ENCODE measurements around the gene CFI. TPM values are rescaled to one million over a fixed set of nuclear protein-coding genes. Genes with fewer than 3 reads are reported as not detected.

CFI gene
- polyA plus RNA-seq, 2 donors, result 5.7 to 7.9 TPM

GRCh38 chr4:109722357-109722756 lies 79.4 kb downstream of the CFI start:
- no peaks in the 10 kb centered on the region for H3K36me3 ChIP-seq (ENCODE audit: control insufficient read depth in 2 of 2, insufficient read depth in 2 of 2, low read length in 1 of 2)
- H3K4me3 ChIP-seq (ENCODE audit: low read depth in 1 of 2, low read length in 2 of 2), result no peak overlapping the region
- H3K27ac ChIP-seq (ENCODE audit: low read depth in 2 of 2, low read length in 1 of 2), result no peak overlapping the region
- H3K27me3 ChIP-seq (ENCODE audit: control insufficient read depth in 1 of 2, insufficient read depth in 2 of 2, low read length in 2 of 2), result no peaks in the 10 kb centered on the region
- no peaks in the 10 kb centered on the region for H3K9me3 ChIP-seq (ENCODE audit: control insufficient read depth in 2 of 2, insufficient read depth in 1 of 2, low read depth in 1 of 2, low read length in 1 of 2)
- no peaks in the 10 kb centered on the region for H3K4me1 ChIP-seq (ENCODE audit: control insufficient read depth in 2 of 2, insufficient read depth in 2 of 2, low read length in 1 of 2)

GRCh38 chr4:109721033-109721432 lies 80.8 kb downstream of the CFI start:
- Histone ChIP-seq H3K27me3 (ENCODE audit: control insufficient read depth in 1 of 2, insufficient read depth in 2 of 2, low read length in 2 of 2) (no peaks in the 10 kb centered on the region), H3K36me3 (ENCODE audit: control insufficient read depth in 2 of 2, insufficient read depth in 2 of 2, low read length in 1 of 2) (no peaks in the 10 kb centered on the region), H3K27ac (ENCODE audit: low read depth in 2 of 2, low read length in 1 of 2) (no peak overlapping the region), H3K4me3 (ENCODE audit: low read depth in 1 of 2, low read length in 2 of 2) (no peak overlapping the region), H3K9me3 (ENCODE audit: control insufficient read depth in 2 of 2, insufficient read depth in 1 of 2, low read depth in 1 of 2, low read length in 1 of 2) (no peaks in the 10 kb centered on the region), H3K4me1 (ENCODE audit: control insufficient read depth in 2 of 2, insufficient read depth in 2 of 2, low read length in 1 of 2) (no peaks in the 10 kb centered on the region)
- WGBS, 2 donors, result 93 to 95% methylated on average over 7 of the region's 7 CpGs

- H3K9me3 ChIP-seq (ENCODE audit: control insufficient read depth in 2 of 2, insufficient read depth in 1 of 2, low read depth in 1 of 2, low read length in 1 of 2), result no peaks in the 10 kb centered on the region
- no peak overlapping the region for H3K4me3 ChIP-seq (ENCODE audit: low read depth in 1 of 2, low read length in 2 of 2)
- H3K27ac ChIP-seq (ENCODE audit: low read depth in 2 of 2, low read length in 1 of 2), result no peak overlapping the region
- 95 to 98% methylated on average over 4 of the region's 4 CpGs for WGBS, 2 donors
- no peaks in the 10 kb centered on the region for H3K36me3 ChIP-seq (ENCODE audit: control insufficient read depth in 2 of 2, insufficient read depth in 2 of 2, low read length in 1 of 2)
- H3K4me1 ChIP-seq (ENCODE audit: control insufficient read depth in 2 of 2, insufficient read depth in 2 of 2, low read length in 1 of 2), result no peaks in the 10 kb centered on the region
- H3K27me3 ChIP-seq (ENCODE audit: control insufficient read depth in 1 of 2, insufficient read depth in 2 of 2, low read length in 2 of 2), result no peaks in the 10 kb centered on the region
These were observed 82.2 kb downstream of the CFI start for GRCh38 chr4:109719604-109720003.

GRCh38 chr4:109718759-109719158 lies 83.0 kb downstream of the CFI start:
- Histone ChIP-seq H3K27me3 (ENCODE audit: control insufficient read depth in 1 of 2, insufficient read depth in 2 of 2, low read length in 2 of 2) (no peaks in the 10 kb centered on the region), H3K36me3 (ENCODE audit: control insufficient read depth in 2 of 2, insufficient read depth in 2 of 2, low read length in 1 of 2) (no peaks in the 10 kb centered on the region), H3K4me1 (ENCODE audit: control insufficient read depth in 2 of 2, insufficient read depth in 2 of 2, low read length in 1 of 2) (no peaks in the 10 kb centered on the region), H3K27ac (ENCODE audit: low read depth in 2 of 2, low read length in 1 of 2) (no peak overlapping the region), H3K9me3 (ENCODE audit: control insufficient read depth in 2 of 2, insufficient read depth in 1 of 2, low read depth in 1 of 2, low read length in 1 of 2) (no peaks in the 10 kb centered on the region), H3K4me3 (ENCODE audit: low read depth in 1 of 2, low read length in 2 of 2) (no peak overlapping the region)
- WGBS, 2 donors, result 91 to 92% methylated on average over 1 of the region's 1 CpG

GRCh38 chr4:109713500-109713899 lies 88.3 kb downstream of the CFI start:
- 84 to 87% methylated on average over 3 of the region's 3 CpGs for WGBS, 2 donors
- Histone ChIP-seq H3K27me3 (ENCODE audit: control insufficient read depth in 1 of 2, insufficient read depth in 2 of 2, low read length in 2 of 2) (no peaks in the 10 kb centered on the region), H3K27ac (ENCODE audit: low read depth in 2 of 2, low read length in 1 of 2) (no peak overlapping the region), H3K4me1 (ENCODE audit: control insufficient read depth in 2 of 2, insufficient read depth in 2 of 2, low read length in 1 of 2) (no peaks in the 10 kb centered on the region), H3K9me3 (ENCODE audit: control insufficient read depth in 2 of 2, insufficient read depth in 1 of 2, low read depth in 1 of 2, low read length in 1 of 2) (no peaks in the 10 kb centered on the region), H3K4me3 (ENCODE audit: low read depth in 1 of 2, low read length in 2 of 2) (no peak overlapping the region), H3K36me3 (ENCODE audit: control insufficient read depth in 2 of 2, insufficient read depth in 2 of 2, low read length in 1 of 2) (no peaks in the 10 kb centered on the region)

GRCh38 chr4:109708990-109709389 lies 92.8 kb downstream of the CFI start:
- Histone ChIP-seq H3K4me3 (ENCODE audit: low read depth in 1 of 2, low read length in 2 of 2) (no peak overlapping the region), H3K36me3 (ENCODE audit: control insufficient read depth in 2 of 2, insufficient read depth in 2 of 2, low read length in 1 of 2) (no peaks in the 10 kb centered on the region), H3K27me3 (ENCODE audit: control insufficient read depth in 1 of 2, insufficient read depth in 2 of 2, low read length in 2 of 2) (no peaks in the 10 kb centered on the region), H3K27ac (ENCODE audit: low read depth in 2 of 2, low read length in 1 of 2) (no peak overlapping the region), H3K4me1 (ENCODE audit: control insufficient read depth in 2 of 2, insufficient read depth in 2 of 2, low read length in 1 of 2) (no peaks in the 10 kb centered on the region), H3K9me3 (ENCODE audit: control insufficient read depth in 2 of 2, insufficient read depth in 1 of 2, low read depth in 1 of 2, low read length in 1 of 2) (no peaks in the 10 kb centered on the region)
- WGBS, 2 donors, result 88 to 91% methylated on average over 1 of the region's 1 CpG

GRCh38 chr4:109708435-109708834 lies 93.4 kb downstream of the CFI start:
- no peak overlapping the region for H3K4me3 ChIP-seq (ENCODE audit: low read depth in 1 of 2, low read length in 2 of 2)
- WGBS, 2 donors, result 79 to 80% methylated on average over 2 of the region's 2 CpGs
- no peaks in the 10 kb centered on the region for H3K27me3 ChIP-seq (ENCODE audit: control insufficient read depth in 1 of 2, insufficient read depth in 2 of 2, low read length in 2 of 2)
- H3K4me1 ChIP-seq (ENCODE audit: control insufficient read depth in 2 of 2, insufficient read depth in 2 of 2, low read length in 1 of 2), result no peaks in the 10 kb centered on the region
- H3K36me3 ChIP-seq (ENCODE audit: control insufficient read depth in 2 of 2, insufficient read depth in 2 of 2, low read length in 1 of 2), result no peaks in the 10 kb centered on the region
- no peaks in the 10 kb centered on the region for H3K9me3 ChIP-seq (ENCODE audit: control insufficient read depth in 2 of 2, insufficient read depth in 1 of 2, low read depth in 1 of 2, low read length in 1 of 2)
- H3K27ac ChIP-seq (ENCODE audit: low read depth in 2 of 2, low read length in 1 of 2), result no peak overlapping the region

GRCh38 chr4:109703664-109704361 lies 98.0 kb downstream of the CFI start:
- H3K27me3 ChIP-seq (ENCODE audit: control insufficient read depth in 1 of 2, insufficient read depth in 2 of 2, low read length in 2 of 2), result no peaks in the 10 kb centered on the region
- no peaks in the 10 kb centered on the region for H3K36me3 ChIP-seq (ENCODE audit: control insufficient read depth in 2 of 2, insufficient read depth in 2 of 2, low read length in 1 of 2)
- WGBS, 2 donors, result 7% methylated on average over 11 of the region's 11 CpGs
- no peaks in the 10 kb centered on the region for H3K9me3 ChIP-seq (ENCODE audit: control insufficient read depth in 2 of 2, insufficient read depth in 1 of 2, low read depth in 1 of 2, low read length in 1 of 2)
- H3K4me1 ChIP-seq (ENCODE audit: control insufficient read depth in 2 of 2, insufficient read depth in 2 of 2, low read length in 1 of 2), result peaks cover 0 to 2% of the 10 kb centered on the region in 2 donors
- peak overlapping the region; percentile 88 to 97 for H3K27ac ChIP-seq (ENCODE audit: low read depth in 2 of 2, low read length in 1 of 2)
- H3K4me3 ChIP-seq (ENCODE audit: low read depth in 1 of 2, low read length in 2 of 2), result peak overlapping the region; percentile 67 to 94

GRCh38 chr4:109702950-109703663 lies 98.7 kb downstream of the CFI start, which contains the start of gene CASP6:
TSS of gene CASP6 (minus strand) at chr4:109703445. CDS start at chr4:109703395, 50 bp downstream.
- Histone ChIP-seq H3K36me3 (ENCODE audit: control insufficient read depth in 2 of 2, insufficient read depth in 2 of 2, low read length in 1 of 2) (no peaks in the 10 kb centered on the region), H3K9me3 (ENCODE audit: control insufficient read depth in 2 of 2, insufficient read depth in 1 of 2, low read depth in 1 of 2, low read length in 1 of 2) (no peaks in the 10 kb centered on the region), H3K27me3 (ENCODE audit: control insufficient read depth in 1 of 2, insufficient read depth in 2 of 2, low read length in 2 of 2) (no peaks in the 10 kb centered on the region), H3K4me1 (ENCODE audit: control insufficient read depth in 2 of 2, insufficient read depth in 2 of 2, low read length in 1 of 2) (peaks cover 0 to 2% of the 10 kb centered on the region in 2 donors), H3K4me3 (ENCODE audit: low read depth in 1 of 2, low read length in 2 of 2) (peak within 1 kb of the TSS; percentile 67 to 94), H3K27ac (ENCODE audit: low read depth in 2 of 2, low read length in 1 of 2) (peak within 1 kb of the TSS; percentile 88 to 97)
- 0 to 1% methylated on average over 69 to 72 of the region's 72 CpGs for WGBS, 2 donors

Data from esophagus (tissue), 2 donors.